DMS153 treated with DMSO at 0.1 percent for 48 hours (cell line): ENCODE data around the gene UCN.
"Not testable (repeated sequence)": the region's sequence is repeated elsewhere in the genome, so short reads cannot be mapped to it uniquely, and the experiment has no call there.

ENCODE experiments used
- DNase-seq: peaks from one replicate; lab custom pipeline; 2025; ENCODE audit not compliant: unreplicated experiment; lab: John Stamatoyannopoulos, UW

The UCN gene

GRCh38 chr2:27315122-27315521, 6.9 kb upstream of the UCN start:
- no peak for DNase-seq

DNA sequence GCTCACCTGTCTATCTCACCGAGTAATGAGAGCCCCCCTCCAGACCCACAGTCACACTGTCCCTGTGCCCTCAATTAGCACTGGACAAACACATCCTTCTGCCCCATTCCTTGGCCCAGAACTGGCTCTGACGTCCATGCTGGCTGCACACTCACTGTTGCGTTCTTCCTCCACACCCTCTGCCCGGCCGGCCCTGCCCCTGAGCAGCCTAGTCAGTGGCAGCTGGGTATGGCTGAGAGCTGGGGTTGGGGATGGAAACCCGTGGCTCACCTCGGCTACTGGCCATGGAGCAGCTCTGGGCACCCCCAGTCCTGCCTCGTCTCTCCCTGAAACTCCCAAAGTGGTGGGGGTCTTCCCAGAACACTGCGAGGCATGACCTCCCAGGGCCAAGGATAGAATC, 6.5 kb upstream of the UCN start:
- DNase-seq: no peak

DNA sequence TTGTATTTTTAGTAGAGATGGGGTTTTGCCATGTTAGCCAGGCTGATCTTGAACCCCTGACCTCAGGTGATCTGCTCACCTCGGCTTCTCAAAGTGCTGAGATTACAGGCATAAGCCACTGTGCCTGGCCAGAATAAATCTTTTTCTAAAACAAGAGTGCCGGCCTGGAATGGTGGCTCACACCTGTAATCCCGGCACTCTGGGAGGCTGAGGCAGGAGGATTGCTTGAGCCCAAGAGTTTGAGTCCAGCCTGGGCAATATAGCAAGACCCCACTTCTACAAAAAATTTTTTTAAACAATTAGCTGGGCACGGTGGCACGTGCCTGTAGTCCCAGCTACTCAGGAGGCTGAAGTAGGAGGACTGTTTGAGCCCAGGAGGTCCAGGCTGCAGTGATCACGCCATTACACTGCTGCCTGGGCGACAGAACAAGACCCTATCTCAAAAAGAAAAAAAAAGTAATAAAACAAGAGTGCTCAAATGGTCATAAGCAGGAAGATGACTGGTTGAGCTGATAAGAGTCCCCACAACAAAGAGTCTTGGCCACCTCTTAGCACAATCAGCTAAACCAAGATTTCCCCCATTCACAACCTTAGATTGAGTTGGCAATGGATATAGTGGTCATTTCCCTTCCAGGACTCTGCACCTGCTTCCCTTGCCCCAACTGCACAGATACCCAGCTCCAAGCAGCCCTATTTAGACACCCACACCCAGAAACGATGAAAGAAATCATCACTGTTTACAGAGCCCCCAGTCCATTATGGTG, 5.8 kb upstream of the UCN start:
- DNase-seq: no peak

- DNase-seq: no peak
These were observed 3.9 kb upstream of the UCN start for GRCh38 chr2:27312152-27312551.

GRCh38 chr2:27309651-27310050, 1.4 kb upstream of the UCN start:
- no peak for DNase-seq

DNA sequence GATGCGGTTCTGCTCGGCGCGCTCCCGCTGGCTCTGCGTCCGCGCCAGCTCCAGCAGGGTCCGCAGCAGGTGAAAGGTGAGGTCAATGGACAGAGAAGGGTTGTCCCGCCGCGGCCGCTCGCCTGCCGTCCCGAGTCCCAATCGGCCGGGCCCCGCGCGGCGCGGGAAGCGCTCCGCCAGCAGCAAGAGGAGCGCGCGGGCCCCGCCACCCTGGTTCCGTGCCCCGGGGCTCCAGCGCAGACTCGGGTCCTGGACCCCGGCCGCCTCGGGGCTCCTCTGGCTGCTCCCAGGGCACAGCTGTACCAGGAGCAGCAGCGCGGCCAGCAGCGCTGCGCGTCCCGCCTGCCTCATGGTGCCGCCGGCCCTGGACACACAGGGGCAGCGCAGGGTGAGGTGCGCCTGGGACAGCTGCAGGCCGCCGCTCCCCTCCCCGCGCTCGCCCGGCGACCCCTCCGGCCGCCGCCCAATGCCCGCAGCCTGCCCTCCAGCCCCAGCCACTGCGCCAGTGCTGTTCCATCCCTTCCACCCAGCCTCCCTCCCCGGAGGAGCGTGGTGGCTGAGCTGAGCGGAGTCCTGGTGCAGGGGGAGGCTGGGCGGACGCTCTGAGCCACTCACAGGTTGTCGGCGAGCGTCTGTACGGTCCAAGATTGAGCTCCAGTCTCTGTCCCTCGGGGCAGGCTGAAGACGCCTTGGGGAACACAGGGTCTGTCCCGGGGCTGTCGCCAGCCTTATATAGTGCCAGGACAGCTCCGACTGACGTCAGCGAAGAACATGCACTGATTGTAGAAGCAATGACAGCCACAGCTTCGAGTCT, 493 bp downstream of the UCN start:
- DNase-seq: no peak

DNA sequence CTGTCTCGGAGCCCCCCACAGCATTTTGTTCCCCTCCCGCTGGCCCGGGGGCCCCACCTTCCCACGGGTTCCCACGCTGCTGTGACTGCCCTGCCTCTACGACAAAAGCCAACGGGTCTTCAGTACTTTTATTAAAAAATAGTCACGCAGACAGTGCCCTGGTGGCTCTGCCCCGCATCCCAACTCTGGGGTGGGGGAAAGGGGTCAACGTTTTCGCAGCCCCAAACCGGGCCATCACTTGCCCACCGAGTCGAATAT, 1.0 kb downstream of the UCN start:
- no peak for DNase-seq

- no peak for DNase-seq
These were observed 1.5 kb downstream of the UCN start for GRCh38 chr2:27306573-27307286.

- no peak for DNase-seq
These were observed 2.1 kb downstream of the UCN start for GRCh38 chr2:27306136-27306535.

GRCh38 chr2:27305516-27305915, 2.7 kb downstream of the UCN start:
- no peak for DNase-seq

GRCh38 chr2:27304488-27305240, 3.6 kb downstream of the UCN start:
- no peak for DNase-seq

- peak; percentile 73 for DNase-seq
These were observed 4.9 kb downstream of the UCN start for GRCh38 chr2:27303093-27304025.

DNA sequence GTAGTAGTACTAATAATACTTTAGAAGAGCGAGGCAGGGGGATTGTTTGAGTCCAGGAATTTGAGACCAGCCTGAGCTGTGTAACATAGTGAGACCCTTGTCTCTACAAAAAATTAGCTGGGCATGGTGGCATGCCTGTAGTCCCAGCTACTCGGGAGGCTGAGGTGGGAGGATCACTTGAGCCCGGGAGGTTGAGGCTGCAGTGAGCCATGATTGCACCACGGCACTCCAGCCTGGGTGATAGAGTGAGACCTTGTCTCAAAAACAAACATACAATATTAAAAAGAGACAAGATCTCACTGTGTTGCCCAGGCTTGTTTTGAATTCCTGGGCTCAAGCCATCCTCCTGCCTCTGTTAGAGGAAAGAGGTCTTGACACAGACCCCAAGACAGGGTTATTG, 7.6 kb downstream of the UCN start:
- not testable (repeated sequence) for DNase-seq

DNA sequence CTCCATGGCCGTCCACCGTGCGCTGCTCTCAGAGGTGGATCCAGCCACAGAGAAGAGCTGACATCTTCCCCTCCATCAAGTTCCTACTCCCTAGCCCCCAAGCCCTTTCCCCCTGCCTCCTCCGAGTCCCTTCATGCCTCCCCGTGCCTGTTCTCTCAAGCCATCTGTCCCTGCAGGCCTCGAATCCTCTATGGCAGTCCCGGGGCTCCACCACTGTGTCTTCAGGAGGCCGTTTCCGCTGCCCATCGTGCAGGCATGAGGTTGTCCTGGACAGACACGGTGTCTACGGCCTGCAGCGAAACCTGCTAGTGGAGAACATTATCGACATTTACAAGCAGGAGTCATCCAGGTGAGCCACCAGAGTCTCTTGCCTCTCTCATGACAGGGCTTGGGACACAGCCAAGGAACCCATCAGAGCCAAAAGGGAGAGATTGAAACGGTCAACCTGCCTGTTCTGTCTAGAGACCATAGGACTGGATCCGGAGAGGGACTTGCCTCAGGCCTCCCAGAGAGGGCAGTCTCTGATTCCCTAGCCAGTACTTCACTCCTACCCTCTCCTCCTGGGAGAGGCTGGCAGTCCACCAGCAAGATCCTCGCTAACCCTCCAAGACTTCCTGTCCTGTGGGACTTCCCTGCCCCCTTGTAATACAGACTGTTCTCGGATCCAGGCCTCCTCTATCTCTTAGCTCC, 9.7 kb downstream of the UCN start:
- DNase-seq: no peak

GRCh38 chr2:27297195-27297594, 11.1 kb downstream of the UCN start:
- no peak for DNase-seq

DNA sequence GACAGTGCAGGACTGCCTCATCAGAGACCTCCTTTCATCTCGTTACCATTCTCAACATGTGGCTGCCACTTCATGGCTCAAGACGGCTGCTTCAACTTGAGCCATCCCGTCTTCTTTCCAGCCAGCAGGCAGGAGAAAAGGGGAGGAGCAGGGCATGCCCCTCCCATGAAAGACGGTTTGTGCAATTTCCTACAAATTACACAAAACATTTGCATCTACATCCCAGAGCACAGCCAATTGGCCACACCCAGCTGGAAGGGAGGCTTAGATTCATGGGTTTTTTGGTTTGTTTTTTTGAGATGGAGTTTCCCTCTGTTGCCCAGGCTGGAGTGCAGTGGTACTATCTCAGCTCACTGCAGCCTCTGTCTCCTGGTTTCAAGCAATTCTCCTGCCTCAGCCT, 11.8 kb downstream of the UCN start:
- DNase-seq: no peak

GRCh38 chr2:27294928-27295327, 13.3 kb downstream of the UCN start:
- no peak for DNase-seq

DNA sequence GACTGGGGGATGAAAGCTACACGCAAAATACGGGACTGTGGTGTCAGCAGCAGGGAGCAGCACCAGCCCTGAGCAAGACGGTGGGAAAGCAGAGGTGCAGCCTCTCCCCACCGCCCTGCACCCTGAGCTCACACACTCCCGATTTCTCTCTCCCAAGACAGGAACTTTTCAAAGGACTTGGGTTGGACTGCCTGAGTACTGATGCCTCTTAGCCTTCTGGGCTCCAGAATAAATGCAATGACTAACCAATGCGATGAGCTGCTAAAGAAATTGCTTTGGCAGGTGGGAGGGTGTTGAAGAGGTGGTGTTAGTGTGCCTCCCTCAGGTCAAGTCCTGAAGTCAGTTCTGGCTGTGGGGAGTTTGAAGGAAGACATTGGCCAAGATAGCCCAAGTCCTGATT, 16.4 kb downstream of the UCN start:
- no peak for DNase-seq

- no peak for DNase-seq
These were observed 17.7 kb downstream of the UCN start for GRCh38 chr2:27290549-27290948.

DNA sequence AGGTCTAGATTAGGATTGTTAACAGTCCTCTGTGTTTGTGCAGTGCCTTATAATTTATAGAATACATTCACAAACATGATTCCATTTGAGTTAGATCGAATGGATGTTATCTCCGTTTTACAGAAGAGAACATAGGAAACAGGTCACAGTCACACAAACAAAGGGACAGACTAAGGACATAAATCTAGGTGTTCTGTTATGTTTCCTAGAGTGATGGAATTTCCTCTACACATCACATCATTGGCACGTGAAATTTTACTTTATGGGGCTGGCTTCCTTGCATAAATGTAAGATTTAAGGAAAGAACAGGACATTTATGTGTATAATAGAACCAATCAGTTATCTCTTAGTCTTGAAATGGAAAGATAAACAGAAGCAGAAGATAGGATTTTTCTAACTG, 19.6 kb downstream of the UCN start:
- DNase-seq: no peak
